GM12878 (cell line): Measurements from ENCODE around the gene EPDR1.

Source experiments
- BRCA1 ChIP-seq: IDR thresholded peaks from 2 replicates; pipeline ENCODE4 v1.6.1; 2011; ENCODE audit warnings: low read depth, low read length, improper control_type of control experiment
- CTCF ChIP-seq, 3 experiments: IDR thresholded peaks in 2 of 3; conservative IDR thresholded peaks in 1 of 3; 2 replicates each; pipeline ENCODE4 v1.5.1; 2011; ENCODE audit warnings: low read depth in 3 of 3, low read length in 3 of 3, mild to moderate bottlenecking in 3 of 3, control low read depth in 2 of 3, moderate library complexity in 2 of 3, inconsistent platforms in 1 of 3, mixed read lengths in 1 of 3; ENCODE audit not compliant: control insufficient read depth in 2 of 3, insufficient read depth in 1 of 3; ENCODE audit errors: extremely low read depth in 1 of 3
- EZH2 ChIP-seq: IDR thresholded peaks from 2 replicates; pipeline ENCODE4 v1.6.1; 2012; ENCODE audit warnings: low read depth, mild to moderate bottlenecking, control low read depth, inconsistent platforms, low read length, borderline replicate concordance; ENCODE audit not compliant: control insufficient read depth
- GATAD2B ChIP-seq: fragments of 450-650 bp; conservative IDR thresholded peaks from 2 replicates; pipeline ENCODE4 v1.6.1; 2017; ENCODE audit warnings: low read depth, mild to moderate bottlenecking, moderate library complexity
- POLR2A ChIP-seq: IDR thresholded peaks from 2 replicates; pipeline ENCODE4 v1.6.1; 2011; ENCODE audit warnings: low read depth, mild to moderate bottlenecking, low read length
- TAF1 ChIP-seq: IDR thresholded peaks from 2 replicates; pipeline ENCODE4 v1.6.1; 2011; ENCODE audit warnings: mild to moderate bottlenecking, low read depth, low read length, borderline replicate concordance
- ZBED1 ChIP-seq: IDR thresholded peaks from 2 replicates; pipeline ENCODE4 v1.6.1; 2016; ENCODE audit warnings: borderline replicate concordance
- ZBTB33 ChIP-seq: fragments of 450-650 bp; IDR thresholded peaks from 2 replicates; pipeline ENCODE4 v1.6.1; 2017; ENCODE audit warnings: mild to moderate bottlenecking

GRCh38 chr7:37971491-37971890 lies 51.1 kb downstream of the EPDR1 start:
- TF ChIP-seq CTCF (IDR thresholded peaks at IDR 0.05 in 2 of 3, conservative IDR thresholded peaks at IDR 0.05 in 1 of 3; ENCODE audit: control insufficient read depth in 2 of 3, extremely low read depth in 1 of 3, insufficient read depth in 1 of 3, low read depth in 3 of 3, low read length in 3 of 3): no peak
- TF ChIP-seq GATAD2B: no peak
- no peak for TF ChIP-seq EZH2
- TF ChIP-seq POLR2A: no peak
- no peak for TF ChIP-seq TAF1
- no peak for TF ChIP-seq BRCA1
- TF ChIP-seq ZBED1: no peak
- TF ChIP-seq ZBTB33: no peak
